Central memory CD8-positive, alpha-beta T cell (primary cell): ENCODE data around the gene KCNJ8.

Experiments
- ATAC-seq: fragments of 150-1000 bp; cut with Tn5 transposase; replicated peaks from 2 replicates; pipeline ENCODE4 v1.10.0; 2022; ENCODE audit warnings: mild to moderate bottlenecking, moderate FRiP score, moderate number of reproducible peaks; ENCODE audit not compliant: poor library complexity, severe bottlenecking; ENCODE audit errors: extremely low read depth
- DNase-seq, 2 donors: peaks; one replicate each; pipeline ENCODE4 v3.0.0; 2021; ENCODE audit warnings: low spot score in 2 of 2
- H3K27ac Mint-ChIP-seq: one replicate; pipeline ENCODE4 v1.8.0; 2022; ENCODE audit warnings: low read depth, mild to moderate bottlenecking, moderate library complexity, mixed read lengths
- H3K27me3 Mint-ChIP-seq: one replicate; pipeline ENCODE4 v1.8.0; 2022; ENCODE audit warnings: mixed read lengths
- H3K36me3 Mint-ChIP-seq: one replicate; pipeline ENCODE4 v1.8.0; 2022; ENCODE audit warnings: mild to moderate bottlenecking, moderate library complexity, mixed read lengths; ENCODE audit not compliant: insufficient read depth
- H3K4me1 Mint-ChIP-seq: one replicate; pipeline ENCODE4 v1.8.0; 2022; ENCODE audit warnings: mixed read lengths
- H3K4me3 Mint-ChIP-seq: one replicate; pipeline ENCODE4 v1.8.0; 2022; ENCODE audit warnings: mild to moderate bottlenecking, moderate library complexity, mixed read lengths
- H3K9me3 Mint-ChIP-seq: one replicate; pipeline ENCODE4 v1.8.0; 2022; ENCODE audit warnings: mixed read lengths

Gene KCNJ8

GRCh38 chr12:21745258-21745657 lies 29.2 kb downstream of the KCNJ8 start:
- ATAC-seq, result no peak
- no peak overlapping the region for H3K27ac Mint-ChIP-seq
- H3K4me1 Mint-ChIP-seq, result no peaks in the 10 kb centered on the region
- peaks cover 58% of the 10 kb centered on the region for H3K27me3 Mint-ChIP-seq
- H3K36me3 Mint-ChIP-seq, result no peaks in the 10 kb centered on the region
- peaks cover 22% of the 10 kb centered on the region for H3K9me3 Mint-ChIP-seq
- no peak overlapping the region for H3K4me3 Mint-ChIP-seq
- no peak for DNase-seq

- no peaks in the 10 kb centered on the region for H3K36me3 Mint-ChIP-seq
- ATAC-seq (no peak), DNase-seq (no peak)
- H3K27me3 Mint-ChIP-seq, result peaks cover 51% of the 10 kb centered on the region
- no peak overlapping the region for H3K27ac Mint-ChIP-seq
- H3K9me3 Mint-ChIP-seq, result no peaks in the 10 kb centered on the region
- H3K4me1 Mint-ChIP-seq, result no peaks in the 10 kb centered on the region
- no peak overlapping the region for H3K4me3 Mint-ChIP-seq
Observed at GRCh38 chr12:21731144-21731543, 43.4 kb downstream of the KCNJ8 start.

DNA sequence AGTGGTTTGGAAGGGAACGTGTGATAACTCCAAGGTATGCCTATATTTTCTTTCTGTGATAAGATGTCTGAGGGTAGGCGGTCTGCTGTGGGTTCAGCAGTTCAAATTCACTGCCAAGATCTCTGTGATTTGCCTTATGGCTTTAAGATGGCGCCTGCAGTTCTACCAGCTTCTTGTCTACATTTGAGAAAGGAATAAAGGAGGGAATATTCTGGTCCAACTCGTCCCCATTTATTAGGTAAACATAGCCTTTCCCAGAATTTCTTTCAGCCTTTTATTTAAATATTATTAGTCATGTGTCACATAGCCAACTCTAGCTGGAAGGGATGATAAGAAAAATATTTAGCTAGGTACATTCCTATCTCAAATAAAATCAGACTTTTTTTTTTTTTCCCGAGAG lies 48.8 kb downstream of the KCNJ8 start:
- Mint-ChIP-seq H3K4me3 (no peak overlapping the region), H3K27ac (no peak overlapping the region), H3K9me3 (no peaks in the 10 kb centered on the region), H3K27me3 (peaks cover 7% of the 10 kb centered on the region), H3K4me1 (no peaks in the 10 kb centered on the region), H3K36me3 (no peaks in the 10 kb centered on the region)
- DNase-seq (no peak), ATAC-seq (no peak)

GRCh38 chr12:21718944-21719650 lies 55.4 kb downstream of the KCNJ8 start:
- DNase-seq (no peak), ATAC-seq (no peak)
- Mint-ChIP-seq H3K4me1 (no peaks in the 10 kb centered on the region), H3K27me3 (peaks cover 22% of the 10 kb centered on the region), H3K27ac (no peak overlapping the region), H3K36me3 (no peaks in the 10 kb centered on the region), H3K4me3 (no peak overlapping the region), H3K9me3 (no peaks in the 10 kb centered on the region)

- Mint-ChIP-seq H3K27ac (no peak overlapping the region), H3K27me3 (peaks cover 27% of the 10 kb centered on the region), H3K4me1 (no peaks in the 10 kb centered on the region), H3K4me3 (no peak overlapping the region), H3K36me3 (no peaks in the 10 kb centered on the region), H3K9me3 (no peaks in the 10 kb centered on the region)
- ATAC-seq (no peak), DNase-seq (no peak)
Observed at GRCh38 chr12:21718403-21718802, 56.1 kb downstream of the KCNJ8 start.

DNA sequence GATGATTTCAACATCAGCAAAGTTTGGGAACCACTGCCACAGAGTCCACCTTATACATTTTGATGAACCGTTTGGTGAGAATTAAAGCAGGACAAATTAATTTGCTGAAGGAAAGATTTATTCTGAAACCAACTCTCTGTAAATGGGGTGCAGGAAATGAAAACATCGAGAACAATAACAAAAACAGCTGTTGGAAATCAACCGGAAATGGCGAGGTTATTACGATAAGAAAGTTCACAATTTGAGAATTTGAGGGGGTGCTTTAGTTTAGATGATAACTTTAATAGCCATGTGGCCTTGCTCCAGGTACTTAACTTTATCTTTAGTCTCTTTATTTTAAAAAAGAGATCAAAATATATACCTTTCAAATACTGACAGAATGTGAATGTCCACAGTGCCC lies 56.7 kb downstream of the KCNJ8 start:
- no peak for ATAC-seq
- no peaks in the 10 kb centered on the region for H3K4me1 Mint-ChIP-seq
- no peak overlapping the region for H3K27ac Mint-ChIP-seq

DNA sequence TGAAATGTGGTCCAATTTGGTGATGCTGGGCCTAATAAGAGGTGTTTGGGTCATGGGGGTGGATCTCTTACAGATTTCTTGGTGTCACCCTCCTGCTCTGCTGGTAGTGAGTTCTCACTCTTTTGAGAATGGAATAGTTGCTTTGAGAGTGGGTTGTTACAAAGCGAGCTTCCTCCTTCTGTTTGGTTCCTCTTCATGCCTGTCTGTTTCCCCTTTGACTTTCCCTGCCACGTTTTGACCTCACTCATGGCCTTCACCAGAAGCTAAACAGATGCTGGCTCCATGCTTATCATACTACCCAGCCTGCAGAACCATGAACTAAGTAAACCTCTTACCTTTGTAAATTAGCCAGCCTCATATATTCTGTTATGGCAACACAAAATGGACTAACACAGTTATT lies 59.1 kb downstream of the KCNJ8 start:
- ATAC-seq (no peak), DNase-seq (no peak)
- H3K27ac Mint-ChIP-seq, result no peak overlapping the region
- no peaks in the 10 kb centered on the region for H3K9me3 Mint-ChIP-seq
- no peaks in the 10 kb centered on the region for H3K4me1 Mint-ChIP-seq
- peaks cover 47% of the 10 kb centered on the region for H3K27me3 Mint-ChIP-seq
- no peak overlapping the region for H3K4me3 Mint-ChIP-seq
- no peaks in the 10 kb centered on the region for H3K36me3 Mint-ChIP-seq

More for the DNA sequence above, 56.7 kb downstream of the KCNJ8 start:
- H3K36me3 Mint-ChIP-seq, result no peaks in the 10 kb centered on the region
- no peaks in the 10 kb centered on the region for H3K9me3 Mint-ChIP-seq
- H3K4me3 Mint-ChIP-seq, result no peak overlapping the region
- no peak for DNase-seq
- peaks cover 27% of the 10 kb centered on the region for H3K27me3 Mint-ChIP-seq
